Tibial nerve (tissue), 4 donors: Measurements from ENCODE around the gene SH3GL1.

Source experiments
- EP300 ChIP-seq, 2 donors: sonication (generic); formaldehyde crosslinking; IDR thresholded peaks; one replicate each; pipeline ENCODE4 v1.6.1; 2017; ENCODE audit warnings: antibody characterized with exemption in 2 of 2, mild to moderate bottlenecking in 1 of 2
- TF ChIP-seq, protein P1 (sequence below), 5 experiments: fragments of 200-600 bp in 3 of 5; fragments of 450-650 bp in 2 of 5; sonication (generic) in 3 of 5; IDR thresholded peaks; one replicate each; pipeline ENCODE4 v1.5.1; 2016 to 2019; ENCODE audit warnings: antibody characterized with exemption in 5 of 5, mild to moderate bottlenecking in 3 of 5, moderate library complexity in 2 of 5

DNA sequence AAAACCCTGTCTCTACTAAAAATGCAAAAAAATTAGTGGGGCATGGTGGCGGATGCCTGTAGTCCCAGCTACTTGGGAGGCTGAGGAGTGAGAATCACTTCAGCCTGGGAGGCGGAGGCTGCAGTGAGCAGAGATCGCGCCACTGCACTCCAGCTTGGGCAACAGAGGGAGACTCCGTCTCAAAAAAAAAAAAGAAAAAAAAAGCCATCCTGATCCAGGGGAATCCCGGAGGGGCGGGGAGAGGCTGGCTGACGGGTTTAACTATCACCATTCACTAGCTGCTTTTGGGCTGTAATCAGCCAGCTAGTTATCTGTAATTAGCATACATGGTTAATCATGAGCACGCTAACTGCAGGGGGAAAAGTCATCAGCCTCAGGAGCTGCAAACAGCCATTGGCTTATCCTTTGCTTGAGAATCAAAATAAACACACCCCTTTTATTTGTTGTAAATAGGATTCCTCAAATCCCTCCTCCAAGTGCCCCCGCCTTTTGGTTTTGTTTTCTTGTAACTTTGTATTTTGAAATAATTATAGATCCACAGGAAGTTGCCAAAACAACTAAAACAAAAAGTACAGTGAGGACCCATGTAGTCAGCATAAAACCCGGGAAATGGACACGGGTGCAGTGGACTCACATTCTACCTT lies 86.4 kb downstream of the SH3GL1 start:
- TF ChIP-seq, protein P1, sequence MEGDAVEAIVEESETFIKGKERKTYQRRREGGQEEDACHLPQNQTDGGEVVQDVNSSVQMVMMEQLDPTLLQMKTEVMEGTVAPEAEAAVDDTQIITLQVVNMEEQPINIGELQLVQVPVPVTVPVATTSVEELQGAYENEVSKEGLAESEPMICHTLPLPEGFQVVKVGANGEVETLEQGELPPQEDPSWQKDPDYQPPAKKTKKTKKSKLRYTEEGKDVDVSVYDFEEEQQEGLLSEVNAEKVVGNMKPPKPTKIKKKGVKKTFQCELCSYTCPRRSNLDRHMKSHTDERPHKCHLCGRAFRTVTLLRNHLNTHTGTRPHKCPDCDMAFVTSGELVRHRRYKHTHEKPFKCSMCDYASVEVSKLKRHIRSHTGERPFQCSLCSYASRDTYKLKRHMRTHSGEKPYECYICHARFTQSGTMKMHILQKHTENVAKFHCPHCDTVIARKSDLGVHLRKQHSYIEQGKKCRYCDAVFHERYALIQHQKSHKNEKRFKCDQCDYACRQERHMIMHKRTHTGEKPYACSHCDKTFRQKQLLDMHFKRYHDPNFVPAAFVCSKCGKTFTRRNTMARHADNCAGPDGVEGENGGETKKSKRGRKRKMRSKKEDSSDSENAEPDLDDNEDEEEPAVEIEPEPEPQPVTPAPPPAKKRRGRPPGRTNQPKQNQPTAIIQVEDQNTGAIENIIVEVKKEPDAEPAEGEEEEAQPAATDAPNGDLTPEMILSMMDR (IDR thresholded peaks at IDR 0.05), result no peak
- TF ChIP-seq EP300 (IDR thresholded peaks at IDR 0.05), result no peak
